DMS53 treated with DMSO at 0.1 percent for 48 hours (cell line): ENCODE measurements around the gene RFPL2.
"Not testable (repeated sequence)": the region's sequence is repeated elsewhere in the genome, so short reads cannot be mapped to it uniquely, and the experiment has no call there.

Experiments used
- DNase-seq: peaks from one replicate; lab custom pipeline; 2025; ENCODE audit not compliant: unreplicated experiment; lab: John Stamatoyannopoulos, UW

Gene RFPL2

GRCh38 chr22:32206774-32207758 lies 2.2 kb upstream of the RFPL2 start:
- DNase-seq, result peak; percentile 24

- DNase-seq, result no peak
Observed at GRCh38 chr22:32205974-32206773, 1.3 kb upstream of the RFPL2 start.

GRCh38 chr22:32204040-32204855 lies 625 bp downstream of the RFPL2 start:
- DNase-seq, result no peak

- DNase-seq, result no peak
Observed at GRCh38 chr22:32203181-32204039, 1.5 kb downstream of the RFPL2 start.

- peak; percentile 55 for DNase-seq
Observed at GRCh38 chr22:32202539-32203180, 2.2 kb downstream of the RFPL2 start.

GRCh38 chr22:32202161-32202538 lies 2.7 kb downstream of the RFPL2 start:
- DNase-seq, result no peak

- no peak for DNase-seq
Observed at GRCh38 chr22:32200752-32201151, 4.1 kb downstream of the RFPL2 start.

GRCh38 chr22:32199961-32200360 lies 4.9 kb downstream of the RFPL2 start:
- no peak for DNase-seq

GRCh38 chr22:32199341-32199740 lies 5.5 kb downstream of the RFPL2 start:
- DNase-seq, result no peak

- DNase-seq, result not testable (repeated sequence)
Observed at GRCh38 chr22:32197553-32198226, 7.2 kb downstream of the RFPL2 start.

- DNase-seq, result not testable (repeated sequence)
Observed at GRCh38 chr22:32195900-32196299, 9.0 kb downstream of the RFPL2 start.

- DNase-seq, result not testable (repeated sequence)
Observed at GRCh38 chr22:32193346-32193745, 11.5 kb downstream of the RFPL2 start.

GRCh38 chr22:32191021-32191420 lies 13.9 kb downstream of the RFPL2 start:
- not testable (repeated sequence) for DNase-seq

GRCh38 chr22:32185821-32186220 lies 19.1 kb downstream of the RFPL2 start:
- no peak for DNase-seq

- no peak for DNase-seq
Observed at GRCh38 chr22:32183625-32184024, 21.2 kb downstream of the RFPL2 start.

GRCh38 chr22:32181043-32181442 lies 23.8 kb downstream of the RFPL2 start:
- no peak for DNase-seq

GRCh38 chr22:32177221-32177765 lies 27.6 kb downstream of the RFPL2 start:
- DNase-seq, result no peak
